ENCODE results near the gene GJB5. TPM values are rescaled to one million over a fixed set of nuclear protein-coding genes. Genes with fewer than 3 reads are reported as not detected.

GJB5 gene
- under 1 TPM in 3 of 6 donors, not detected in 3; 0.17 to 0.89 (median 0.30) TPM for total RNA-seq

GRCh38 chr1:34754964-34755637 is at the start of gene GJB5:
Gene GJB5, plus strand, starts transcription at chr1:34755047. Its CDS starts 2,284 bp downstream, at chr1:34757331.
- peak in 1 of 2 donors; percentile 37 for DNase-seq
- Histone ChIP-seq H3K36me3 (no peaks in the 10 kb centered on the region), H3K27me3 (no peaks in the 10 kb centered on the region), H3K4me1 (no peaks in the 10 kb centered on the region), H3K4me3 (no peak within 1 kb of the TSS), H3K9me3 (no peaks in the 10 kb centered on the region), H3K27ac (no peak within 1 kb of the TSS)
- ATAC-seq (ENCODE audit: low FRiP score in 2 of 2), result no peak
- 40 to 74% methylated on average over 1 to 9 of the region's 13 CpGs for WGBS, 2 donors
- TF ChIP-seq POLR2A (IDR thresholded peaks at IDR 0.05) (no peak), POLR2AphosphoS5 (IDR thresholded peaks at IDR 0.05) (no peak), EP300 (IDR thresholded peaks at IDR 0.05) (no peak)
- TF ChIP-seq, protein P1, sequence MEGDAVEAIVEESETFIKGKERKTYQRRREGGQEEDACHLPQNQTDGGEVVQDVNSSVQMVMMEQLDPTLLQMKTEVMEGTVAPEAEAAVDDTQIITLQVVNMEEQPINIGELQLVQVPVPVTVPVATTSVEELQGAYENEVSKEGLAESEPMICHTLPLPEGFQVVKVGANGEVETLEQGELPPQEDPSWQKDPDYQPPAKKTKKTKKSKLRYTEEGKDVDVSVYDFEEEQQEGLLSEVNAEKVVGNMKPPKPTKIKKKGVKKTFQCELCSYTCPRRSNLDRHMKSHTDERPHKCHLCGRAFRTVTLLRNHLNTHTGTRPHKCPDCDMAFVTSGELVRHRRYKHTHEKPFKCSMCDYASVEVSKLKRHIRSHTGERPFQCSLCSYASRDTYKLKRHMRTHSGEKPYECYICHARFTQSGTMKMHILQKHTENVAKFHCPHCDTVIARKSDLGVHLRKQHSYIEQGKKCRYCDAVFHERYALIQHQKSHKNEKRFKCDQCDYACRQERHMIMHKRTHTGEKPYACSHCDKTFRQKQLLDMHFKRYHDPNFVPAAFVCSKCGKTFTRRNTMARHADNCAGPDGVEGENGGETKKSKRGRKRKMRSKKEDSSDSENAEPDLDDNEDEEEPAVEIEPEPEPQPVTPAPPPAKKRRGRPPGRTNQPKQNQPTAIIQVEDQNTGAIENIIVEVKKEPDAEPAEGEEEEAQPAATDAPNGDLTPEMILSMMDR (IDR thresholded peaks at IDR 0.05), result no peak

DNA sequence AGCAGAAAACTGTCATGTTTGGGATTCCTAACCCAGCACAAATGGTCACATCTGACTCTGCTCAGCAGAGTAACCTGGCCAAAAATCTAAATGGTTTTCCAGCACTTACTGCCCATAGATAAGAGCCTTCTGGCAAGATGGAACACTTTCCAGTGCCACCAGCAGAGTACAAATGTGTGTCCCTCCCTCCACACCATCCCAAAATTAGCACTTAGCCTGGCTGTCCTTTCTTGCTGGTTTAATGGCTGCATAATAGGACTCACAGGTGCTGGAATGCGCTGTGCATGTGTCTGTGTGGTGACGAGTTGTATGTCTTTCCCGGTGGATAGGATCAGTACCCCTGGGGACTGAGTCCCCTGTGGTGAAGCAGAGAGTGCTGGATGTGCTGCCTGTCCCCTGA is 49.8 kb upstream of the GJB5 start:
- Histone ChIP-seq H3K4me3 (no peak overlapping the region), H3K27me3 (no peaks in the 10 kb centered on the region), H3K9me3 (no peaks in the 10 kb centered on the region), H3K36me3 (no peaks in the 10 kb centered on the region), H3K27ac (no peak overlapping the region), H3K4me1 (no peaks in the 10 kb centered on the region)
- ATAC-seq (ENCODE audit: low FRiP score in 2 of 2), result no peak
- 43 to 51% methylated on average over 3 of the region's 3 CpGs for WGBS, 2 donors
- DNase-seq, result no peak
- TF ChIP-seq, protein P1 (IDR thresholded peaks at IDR 0.05), result no peak
- TF ChIP-seq EP300 (IDR thresholded peaks at IDR 0.05) (no peak), POLR2A (IDR thresholded peaks at IDR 0.05) (no peak), POLR2AphosphoS5 (IDR thresholded peaks at IDR 0.05) (no peak)

- H3K4me3 ChIP-seq, result no peak overlapping the region
- no peaks in the 10 kb centered on the region for H3K36me3 ChIP-seq
- H3K9me3 ChIP-seq, result no peaks in the 10 kb centered on the region
- ATAC-seq (ENCODE audit: low FRiP score in 2 of 2) (no peak), DNase-seq (no peak)
- TF ChIP-seq POLR2A (IDR thresholded peaks at IDR 0.05) (no peak), EP300 (IDR thresholded peaks at IDR 0.05) (no peak), POLR2AphosphoS5 (IDR thresholded peaks at IDR 0.05) (no peak)
- TF ChIP-seq, protein P1 (IDR thresholded peaks at IDR 0.05), result no peak
- 81% methylated on average over 4 of the region's 4 CpGs for WGBS, 2 donors
- H3K27me3 ChIP-seq, result no peaks in the 10 kb centered on the region
- no peaks in the 10 kb centered on the region for H3K4me1 ChIP-seq
- H3K27ac ChIP-seq, result no peak overlapping the region
These were observed 46.7 kb upstream of the GJB5 start for GRCh38 chr1:34708106-34708505.

DNA sequence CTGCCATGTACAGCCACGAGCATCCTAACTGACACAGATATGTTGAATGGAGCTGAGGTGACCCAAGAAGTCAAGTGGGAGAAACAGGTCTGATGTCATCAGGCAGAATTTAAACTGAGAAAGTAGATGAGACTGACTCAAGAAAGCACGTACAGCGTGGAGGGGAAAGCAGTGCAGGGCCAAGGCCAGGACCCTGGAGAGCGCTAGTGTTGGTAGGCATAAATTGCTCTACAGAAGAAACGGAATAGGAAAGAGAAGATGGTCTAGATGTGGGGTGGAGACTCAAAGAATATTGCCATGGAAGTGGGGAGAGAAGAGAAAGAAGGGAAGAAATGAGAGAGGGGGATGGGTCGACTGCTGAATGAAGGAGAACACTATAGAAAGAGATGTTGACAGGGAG is 45.3 kb upstream of the GJB5 start:
- Histone ChIP-seq H3K36me3 (no peaks in the 10 kb centered on the region), H3K9me3 (no peaks in the 10 kb centered on the region), H3K27ac (no peak overlapping the region), H3K27me3 (no peaks in the 10 kb centered on the region), H3K4me3 (no peak overlapping the region), H3K4me1 (no peaks in the 10 kb centered on the region)
- TF ChIP-seq POLR2A (IDR thresholded peaks at IDR 0.05), result no peak
- TF ChIP-seq, protein P1 (IDR thresholded peaks at IDR 0.05), result no peak
- TF ChIP-seq POLR2AphosphoS5 (IDR thresholded peaks at IDR 0.05), result no peak
- TF ChIP-seq EP300 (IDR thresholded peaks at IDR 0.05), result no peak
- ATAC-seq (ENCODE audit: low FRiP score in 2 of 2) (no peak), DNase-seq (no peak)
- WGBS, 2 donors, result 44 to 50% methylated on average over 6 of the region's 6 CpGs

- Histone ChIP-seq H3K27me3 (no peaks in the 10 kb centered on the region), H3K27ac (no peak overlapping the region), H3K4me1 (no peaks in the 10 kb centered on the region), H3K4me3 (no peak overlapping the region), H3K9me3 (no peaks in the 10 kb centered on the region), H3K36me3 (no peaks in the 10 kb centered on the region)
- DNase-seq (no peak), ATAC-seq (ENCODE audit: low FRiP score in 2 of 2) (no peak)
- TF ChIP-seq POLR2A (IDR thresholded peaks at IDR 0.05) (no peak), EP300 (IDR thresholded peaks at IDR 0.05) (no peak), POLR2AphosphoS5 (IDR thresholded peaks at IDR 0.05) (no peak)
- TF ChIP-seq, protein P1 (IDR thresholded peaks at IDR 0.05), result no peak
These were observed 44.0 kb upstream of the GJB5 start for GRCh38 chr1:34710812-34711211.
